Measurements from ENCODE around the gene AGRP.

AGRP gene

GRCh38 chr16:67509016-67509415, 25.7 kb upstream of the AGRP start:
- Histone ChIP-seq H3K9me3 (ENCODE audit: control insufficient read depth, insufficient read depth, low read length) (no peaks in the 10 kb centered on the region), H3F3A (ENCODE audit: control insufficient read depth, insufficient read depth) (peaks cover 1% of the 10 kb centered on the region; the same call in 1 of the 2 replicates), H3K4me2 (ENCODE audit: low read length) (no peak overlapping the region), H3K79me2 (ENCODE audit: control insufficient read depth, low read length) (no peaks in the 10 kb centered on the region), H3K9me2 (replicated peaks; ENCODE audit: control insufficient read depth, low read length) (no peaks in the 10 kb centered on the region), H3K27ac (ENCODE audit: low read depth, low read length) (no peak overlapping the region), H4K20me1 (ENCODE audit: control insufficient read depth, insufficient read depth, low read depth, low read length) (no peaks in the 10 kb centered on the region), H3K4me1 (ENCODE audit: control insufficient read depth, low read length) (peaks cover 20% of the 10 kb centered on the region), H3K4me3 (ENCODE audit: low read length) (no peak overlapping the region), H3K36me3 (ENCODE audit: control insufficient read depth, low read length) (no peaks in the 10 kb centered on the region), H3K27me3 (ENCODE audit: control insufficient read depth, low read length) (no peaks in the 10 kb centered on the region)
- no peak for TF ChIP-seq EZH2phosphoT487 (IDR thresholded peaks at IDR 0.05; ENCODE audit: borderline replicate concordance, low read length)
- TF ChIP-seq CTCF (IDR thresholded peaks at IDR 0.05; ENCODE audit: low read depth, low read length, poor library complexity, severe bottlenecking) = no peak

- Histone ChIP-seq H3K79me2 (ENCODE audit: control insufficient read depth, low read length) (no peaks in the 10 kb centered on the region), H4K20me1 (ENCODE audit: control insufficient read depth, insufficient read depth, low read depth, low read length) (no peaks in the 10 kb centered on the region), H3K27ac (ENCODE audit: low read depth, low read length) (no peak overlapping the region), H3K4me3 (ENCODE audit: low read length) (no peak overlapping the region), H3F3A (ENCODE audit: control insufficient read depth, insufficient read depth) (peaks cover 3% of the 10 kb centered on the region; the same call in 1 of the 2 replicates), H3K9me2 (replicated peaks; ENCODE audit: control insufficient read depth, low read length) (no peaks in the 10 kb centered on the region), H3K4me2 (ENCODE audit: low read length) (no peak overlapping the region; the same call in 1 of the 2 replicates), H3K4me1 (ENCODE audit: control insufficient read depth, low read length) (peaks cover 13% of the 10 kb centered on the region), H3K9me3 (ENCODE audit: control insufficient read depth, insufficient read depth, low read length) (no peaks in the 10 kb centered on the region), H3K27me3 (ENCODE audit: control insufficient read depth, low read length) (no peaks in the 10 kb centered on the region), H3K36me3 (ENCODE audit: control insufficient read depth, low read length) (no peaks in the 10 kb centered on the region)
- TF ChIP-seq EZH2phosphoT487 (IDR thresholded peaks at IDR 0.05; ENCODE audit: borderline replicate concordance, low read length) (no peak), CTCF (IDR thresholded peaks at IDR 0.05; ENCODE audit: low read depth, low read length, poor library complexity, severe bottlenecking) (no peak)
Observed at GRCh38 chr16:67506468-67506867, 23.1 kb upstream of the AGRP start.

- H3K4me3 ChIP-seq (ENCODE audit: low read length) = no peak overlapping the region
- H3K9me3 ChIP-seq (ENCODE audit: control insufficient read depth, insufficient read depth, low read length) = no peaks in the 10 kb centered on the region
- H3K4me1 ChIP-seq (ENCODE audit: control insufficient read depth, low read length) = peaks cover 13% of the 10 kb centered on the region
- TF ChIP-seq EZH2phosphoT487 (IDR thresholded peaks at IDR 0.05; ENCODE audit: borderline replicate concordance, low read length) = no peak
- no peak for TF ChIP-seq CTCF (IDR thresholded peaks at IDR 0.05; ENCODE audit: low read depth, low read length, poor library complexity, severe bottlenecking)
- H4K20me1 ChIP-seq (ENCODE audit: control insufficient read depth, insufficient read depth, low read depth, low read length) = no peaks in the 10 kb centered on the region
- H3K27me3 ChIP-seq (ENCODE audit: control insufficient read depth, low read length) = no peaks in the 10 kb centered on the region
- H3K4me2 ChIP-seq (ENCODE audit: low read length) = no peak overlapping the region
- H3K79me2 ChIP-seq (ENCODE audit: control insufficient read depth, low read length) = no peaks in the 10 kb centered on the region
- no peak overlapping the region for H3K27ac ChIP-seq (ENCODE audit: low read depth, low read length)
- H3F3A ChIP-seq (ENCODE audit: control insufficient read depth, insufficient read depth) = peaks cover 3% of the 10 kb centered on the region; the same call in 1 of the 2 replicates
- no peaks in the 10 kb centered on the region for H3K36me3 ChIP-seq (ENCODE audit: control insufficient read depth, low read length)
- no peaks in the 10 kb centered on the region for H3K9me2 ChIP-seq (replicated peaks; ENCODE audit: control insufficient read depth, low read length)
Observed at GRCh38 chr16:67504031-67505021, 21.0 kb upstream of the AGRP start.

All from DOHH2 (cell line).